HepG2 (cell line): ENCODE measurements around the gene ALDH16A1. TPM values are rescaled to one million over a fixed set of nuclear protein-coding genes. Genes with fewer than 3 reads are reported as not detected.

ENCODE experiments used
- AGO2 ChIP-seq: fragments of 200-400 bp; formaldehyde crosslinking; optimal IDR thresholded peaks from 2 replicates; pipeline ENCODE3; 2017; ENCODE audit warnings: mild to moderate bottlenecking, low read depth, low read length, moderate library complexity
- CAMTA2 ChIP-seq: sonication (generic); formaldehyde crosslinking; IDR thresholded peaks from 2 replicates; pipeline ENCODE4 v1.4.0; 2020; ENCODE audit warnings: mild to moderate bottlenecking, missing genetic modification reagents, borderline replicate concordance
- DNMT1 ChIP-seq: sonication (generic); formaldehyde crosslinking; IDR thresholded peaks from 2 replicates; pipeline ENCODE4 v1.5.1; 2020; ENCODE audit warnings: mild to moderate bottlenecking, missing genetic modification reagents
- ELF3 ChIP-seq: IDR thresholded peaks from 2 replicates; pipeline ENCODE4 v1.6.1; 2016; ENCODE audit warnings: missing genetic modification reagents, missing compliant biosample characterization
- ERF ChIP-seq: IDR thresholded peaks from 2 replicates; pipeline ENCODE4 v1.6.1; 2018; ENCODE audit warnings: missing biosample characterization, missing genetic modification reagents
- MEIS2 ChIP-seq: sonication (generic); formaldehyde crosslinking; IDR thresholded peaks from 2 replicates; pipeline ENCODE4 v1.9.0; 2021; ENCODE audit warnings: mild to moderate bottlenecking, missing genetic modification reagents
- MXD3 ChIP-seq: IDR thresholded peaks from 2 replicates; pipeline ENCODE4 v1.6.1; 2016; ENCODE audit warnings: mild to moderate bottlenecking, missing biosample characterization, missing genetic modification reagents
- NBN ChIP-seq: fragments of 450-650 bp; conservative IDR thresholded peaks from 2 replicates; pipeline ENCODE4 v1.6.1; 2017
- PHF8 ChIP-seq: sonication (generic); formaldehyde crosslinking; IDR thresholded peaks from 2 replicates; pipeline ENCODE4 v1.5.0; 2020; ENCODE audit warnings: missing genetic modification reagents
- POLR2G ChIP-seq: fragments of 200-400 bp; formaldehyde crosslinking; IDR thresholded peaks from 2 replicates; pipeline ENCODE4 v1.6.1; 2018; ENCODE audit warnings: mild to moderate bottlenecking, low read depth, low read length, moderate library complexity
- RAD21 ChIP-seq: fragments of 450-650 bp; formaldehyde crosslinking; IDR thresholded peaks from 2 replicates; pipeline ENCODE4 v1.5.0; 2020; ENCODE audit warnings: mild to moderate bottlenecking
- RBM22 ChIP-seq: fragments of 200-400 bp; formaldehyde crosslinking; optimal IDR thresholded peaks from 2 replicates; pipeline ENCODE3; 2017; ENCODE audit warnings: mild to moderate bottlenecking, low read length, moderate library complexity
- TAF15 ChIP-seq: fragments of 200-400 bp; formaldehyde crosslinking; IDR thresholded peaks from one replicate; pipeline ENCODE4 v1.6.1; 2018; ENCODE audit warnings: mild to moderate bottlenecking, low read depth, low read length; ENCODE audit not compliant: poor library complexity, severe bottlenecking
- XRCC5 ChIP-seq: fragments of 200-400 bp; formaldehyde crosslinking; optimal IDR thresholded peaks from 2 replicates; pipeline ENCODE3; 2017; ENCODE audit warnings: mild to moderate bottlenecking, low read length
- ZFX ChIP-seq: sonication (generic); formaldehyde crosslinking; IDR thresholded peaks from 2 replicates; pipeline ENCODE4 v1.4.0; 2020; ENCODE audit warnings: mild to moderate bottlenecking, low read depth, missing genetic modification reagents, moderate library complexity
- ZFY ChIP-seq: sonication (generic); formaldehyde crosslinking; IDR thresholded peaks from 2 replicates; pipeline ENCODE4 v1.4.0; 2020; ENCODE audit warnings: missing genetic modification reagents
- ZHX2 ChIP-seq, 2 experiments: sonication (generic) in 1 of 2; formaldehyde crosslinking in 1 of 2; IDR thresholded peaks; 2 replicates each; pipeline versions ENCODE4 v1.6.1 to v1.9.0; 2014 to 2022; ENCODE audit warnings: antibody characterized with exemption in 1 of 2, borderline replicate concordance in 1 of 2, inconsistent platforms in 1 of 2, low read depth in 1 of 2, missing genetic modification reagents in 1 of 2
- ZNF205 ChIP-seq: IDR thresholded peaks from 2 replicates; pipeline ENCODE4 v1.6.1; 2018; ENCODE audit warnings: missing biosample characterization, missing genetic modification reagents
- ZNF263 ChIP-seq: sonication (generic); formaldehyde crosslinking; IDR thresholded peaks from 2 replicates; pipeline ENCODE4 v1.4.0; 2020; ENCODE audit warnings: missing genetic modification reagents
- ZNF563 ChIP-seq: sonication (generic); formaldehyde crosslinking; IDR thresholded peaks from 2 replicates; pipeline ENCODE4 v1.8.0; 2022; ENCODE audit warnings: mild to moderate bottlenecking, moderate library complexity, missing genetic modification reagents
- ZNF619 ChIP-seq: sonication (generic); formaldehyde crosslinking; IDR thresholded peaks from 2 replicates; pipeline ENCODE4 v1.4.0; 2020; ENCODE audit warnings: mild to moderate bottlenecking, missing genetic modification reagents
- ZNF891 ChIP-seq: sonication (generic); formaldehyde crosslinking; IDR thresholded peaks from 2 replicates; pipeline ENCODE4 v1.5.0; 2020; ENCODE audit warnings: mild to moderate bottlenecking, missing genetic modification reagents
- ZZZ3 ChIP-seq: sonication (generic); formaldehyde crosslinking; IDR thresholded peaks from 2 replicates; pipeline ENCODE4 v1.4.0; 2020; ENCODE audit warnings: missing genetic modification reagents, mild to moderate bottlenecking, borderline replicate concordance
- polyA plus RNA-seq, 8 experiments: library from polyadenylated mRNA; depleted of rRNA in 3 of 8; stranded (reverse) in 7 of 8; unstranded in 1 of 8; fragments of >200 nt; fragmentation: Illumina TruSeq in 4 of 8; extraction: Trizol in 4 of 8; gene quantifications; 2 replicates each; pipeline versions ENCODE4 v1.2.1 to v1.2.3, GENCODE V29; 2011 to 2016; ENCODE audit warnings: low read depth in 4 of 8, missing spikeins in 1 of 8, mixed read lengths in 1 of 8; ENCODE audit not compliant: insufficient read depth in 1 of 8
- total RNA-seq, 5 experiments: library from RNA; depleted of rRNA; stranded (reverse); fragments of >200 nt; fragmentation: Illumina TruSeq; extraction: Trizol; gene quantifications; 2 replicates each; pipeline ENCODE4 v1.2.3, GENCODE V29; 2016; ENCODE audit warnings: low read depth in 1 of 5
- TF ChIP-seq, protein P1 (sequence below): sonication (generic); formaldehyde crosslinking; IDR thresholded peaks from 2 replicates; pipeline ENCODE4 v1.4.0; 2020; ENCODE audit warnings: mild to moderate bottlenecking, missing genetic modification reagents

Gene ALDH16A1
- total and polyA plus RNA-seq, 2 of the 13 experiments (the other 11 are each of a cell fraction or from before 2014, with no cell fraction given): 8.4 to 34.9 TPM

DNA sequence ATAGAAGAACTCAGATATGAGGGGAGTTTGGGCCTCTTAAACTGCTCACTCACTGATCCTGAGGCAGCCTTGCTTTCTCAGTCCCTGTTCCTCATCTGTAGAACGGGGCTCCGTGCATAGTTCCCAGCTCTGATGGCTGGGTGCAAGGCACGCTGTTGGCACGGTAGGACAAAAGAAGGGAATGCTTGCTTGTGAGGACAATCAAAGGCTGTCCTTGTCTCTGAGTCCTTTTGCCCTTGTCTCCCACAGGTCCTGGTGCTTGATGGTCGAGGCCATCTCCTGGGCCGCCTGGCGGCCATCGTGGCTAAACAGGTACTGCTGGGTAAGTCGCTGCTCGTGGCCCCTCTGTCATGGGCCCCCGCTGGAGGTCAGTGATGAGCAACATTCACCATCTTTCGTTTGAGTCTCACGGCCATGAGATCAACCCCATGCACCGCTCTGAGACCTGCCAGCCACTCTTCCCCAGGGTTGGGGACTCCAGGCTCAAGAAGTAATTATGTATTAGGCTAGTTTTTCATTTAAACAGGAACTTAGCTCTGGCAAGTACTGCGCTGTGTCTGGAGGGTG lies 36.7 kb downstream of the ALDH16A1 start (continued):
- TF ChIP-seq AGO2: peak; percentile 14
- peak; percentile 55 for TF ChIP-seq PHF8
- TF ChIP-seq RBM22: peak; percentile 58
- TF ChIP-seq ZFY: peak; percentile 26; the same call in 1 of the 2 replicates
- TF ChIP-seq, protein P1, sequence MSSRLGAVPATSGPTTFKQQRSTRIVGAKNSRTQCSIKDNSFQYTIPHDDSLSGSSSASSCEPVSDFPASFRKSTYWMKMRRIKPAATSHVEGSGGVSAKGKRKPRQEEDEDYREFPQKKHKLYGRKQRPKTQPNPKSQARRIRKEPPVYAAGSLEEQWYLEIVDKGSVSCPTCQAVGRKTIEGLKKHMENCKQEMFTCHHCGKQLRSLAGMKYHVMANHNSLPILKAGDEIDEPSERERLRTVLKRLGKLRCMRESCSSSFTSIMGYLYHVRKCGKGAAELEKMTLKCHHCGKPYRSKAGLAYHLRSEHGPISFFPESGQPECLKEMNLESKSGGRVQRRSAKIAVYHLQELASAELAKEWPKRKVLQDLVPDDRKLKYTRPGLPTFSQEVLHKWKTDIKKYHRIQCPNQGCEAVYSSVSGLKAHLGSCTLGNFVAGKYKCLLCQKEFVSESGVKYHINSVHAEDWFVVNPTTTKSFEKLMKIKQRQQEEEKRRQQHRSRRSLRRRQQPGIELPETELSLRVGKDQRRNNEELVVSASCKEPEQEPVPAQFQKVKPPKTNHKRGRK (CRISPR knock-in tag): no peak
- peak; percentile 55; the same call in 1 of the 2 replicates for TF ChIP-seq POLR2G
- no peak for TF ChIP-seq ZNF891 (CRISPR knock-in tag)
- peak; percentile 78 for TF ChIP-seq MXD3
- TF ChIP-seq ZFX: peak; percentile 58
- 0 out of 2 replicates have a peak, but pooled peaks have one; percentile 36 for TF ChIP-seq DNMT1 (CRISPR knock-in tag)
- TF ChIP-seq MEIS2 (CRISPR knock-in tag): no peak; the same call in 1 of the 2 replicates
- 0 out of 2 replicates have a peak, but pooled peaks have one; percentile 16 for TF ChIP-seq ERF (CRISPR knock-in tag)
- peak; percentile 38; the same call in 1 of the 2 replicates for TF ChIP-seq RAD21
- TF ChIP-seq ZHX2 (IDR thresholded peaks at IDR 0.05; ENCODE audit: low read depth): no peak
- no peak for TF ChIP-seq ZHX2 (CRISPR knock-in tag; IDR thresholded peaks at IDR 0.05; ENCODE audit: borderline replicate concordance)
- TF ChIP-seq ELF3 (CRISPR knock-in tag): 0 out of 2 replicates have a peak, but pooled peaks have one; percentile 17
- no peak for TF ChIP-seq ZNF263 (CRISPR knock-in tag)
- peak; percentile 81 for TF ChIP-seq XRCC5
- peak; percentile 40; the same call in 1 of the 2 replicates for TF ChIP-seq ZNF563 (CRISPR knock-in tag)
- no peak for TF ChIP-seq CAMTA2 (CRISPR knock-in tag)
- no peak for TF ChIP-seq TAF15
- TF ChIP-seq ZNF619: no peak
- peak; percentile 55; the same call in 1 of the 2 replicates for TF ChIP-seq ZNF205 (CRISPR knock-in tag)
- 0 out of 2 replicates have a peak, but pooled peaks have one; percentile 50 for TF ChIP-seq ZZZ3 (CRISPR knock-in tag)
- no peak for TF ChIP-seq NBN
